Suppressor macrophage (primary cell): ENCODE measurements around the gene NID1.

Source experiments
- DNase-seq, 4 experiments: peaks; one replicate each; pipeline ENCODE4 v3.0.0-alpha.2; 2020 to 2022

The NID1 gene

GRCh38 chr1:236063919-236064673 is 794 bp downstream of the NID1 start:
- peak; percentile 15 to 60 (median 34) for DNase-seq

DNA sequence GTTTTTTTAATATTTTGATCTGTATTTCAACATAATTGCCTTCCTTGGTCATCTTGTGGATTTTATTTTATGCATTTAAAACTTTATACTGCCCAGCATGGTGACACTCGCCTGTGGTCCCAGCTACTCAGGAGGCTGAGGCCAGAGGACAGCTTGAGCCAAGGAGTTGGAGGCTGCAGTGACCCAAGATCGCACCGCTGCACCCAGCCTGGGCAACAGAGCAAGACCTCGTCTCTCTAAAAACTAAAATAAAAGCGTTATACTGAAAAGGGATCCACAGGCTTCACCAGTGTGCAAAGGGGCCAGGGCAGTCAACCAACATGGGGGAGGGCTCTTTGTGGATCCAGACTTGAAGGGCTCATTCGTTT is 1.4 kb downstream of the NID1 start:
- no peak for DNase-seq

GRCh38 chr1:236060286-236060685 is 4.6 kb downstream of the NID1 start:
- DNase-seq, result no peak

DNA sequence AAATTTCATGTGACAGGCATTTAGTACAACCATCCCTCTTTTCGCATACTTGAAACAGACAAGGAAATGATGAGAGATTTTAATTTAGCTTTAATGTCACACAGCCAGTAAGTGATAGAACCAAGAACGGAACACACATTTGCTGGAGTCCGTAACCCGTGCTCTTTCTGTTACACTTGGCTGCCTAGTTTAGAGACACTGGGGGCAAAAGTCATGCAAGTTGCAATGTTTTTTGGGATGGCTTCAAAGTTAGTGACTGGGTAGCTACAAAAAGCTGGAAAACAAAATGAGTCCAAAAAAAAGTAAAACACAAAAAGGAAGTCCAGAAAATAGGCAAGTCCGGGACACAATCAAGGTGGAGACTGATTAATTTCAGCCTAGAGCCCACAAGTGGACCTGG is 5.9 kb downstream of the NID1 start:
- DNase-seq, result no peak

DNA sequence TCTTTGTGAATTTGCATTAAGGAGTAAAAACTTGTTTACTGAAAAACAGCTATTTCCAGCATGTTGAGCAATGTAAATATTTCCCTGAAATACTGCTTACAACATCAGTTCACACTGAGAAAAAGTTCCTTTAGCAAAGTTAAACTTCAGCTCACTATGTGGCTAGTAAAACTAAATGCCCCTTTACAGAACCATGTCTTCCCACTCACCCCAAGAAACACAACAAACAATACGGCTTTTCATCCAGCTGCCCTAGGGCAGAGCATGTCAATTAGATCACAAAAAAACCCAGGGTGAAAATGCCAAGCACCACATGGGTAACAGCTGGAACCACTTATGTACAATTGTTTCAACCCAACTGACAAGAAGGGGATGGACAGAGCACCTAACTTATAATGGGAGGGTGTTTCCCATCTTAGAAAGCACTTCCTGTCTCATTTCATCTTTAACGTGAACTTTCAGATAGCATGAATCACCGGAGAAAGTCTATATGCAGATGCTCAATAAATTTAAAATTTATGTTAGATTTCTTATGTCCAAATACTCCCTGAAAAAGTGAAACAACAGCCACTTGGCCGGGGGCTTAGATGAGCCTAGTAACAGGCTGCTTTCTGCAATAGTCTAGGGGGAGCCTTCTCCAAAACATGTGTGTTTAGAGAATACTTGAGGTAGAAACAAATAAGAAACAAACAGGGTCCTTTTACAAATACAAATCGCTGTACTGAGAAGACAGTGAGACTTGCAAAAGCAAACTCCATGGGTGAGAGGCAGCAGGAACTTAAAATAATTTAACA is 6.6 kb downstream of the NID1 start:
- DNase-seq, result no peak

GRCh38 chr1:236057546-236057945 is 7.3 kb downstream of the NID1 start:
- DNase-seq, result no peak

DNA sequence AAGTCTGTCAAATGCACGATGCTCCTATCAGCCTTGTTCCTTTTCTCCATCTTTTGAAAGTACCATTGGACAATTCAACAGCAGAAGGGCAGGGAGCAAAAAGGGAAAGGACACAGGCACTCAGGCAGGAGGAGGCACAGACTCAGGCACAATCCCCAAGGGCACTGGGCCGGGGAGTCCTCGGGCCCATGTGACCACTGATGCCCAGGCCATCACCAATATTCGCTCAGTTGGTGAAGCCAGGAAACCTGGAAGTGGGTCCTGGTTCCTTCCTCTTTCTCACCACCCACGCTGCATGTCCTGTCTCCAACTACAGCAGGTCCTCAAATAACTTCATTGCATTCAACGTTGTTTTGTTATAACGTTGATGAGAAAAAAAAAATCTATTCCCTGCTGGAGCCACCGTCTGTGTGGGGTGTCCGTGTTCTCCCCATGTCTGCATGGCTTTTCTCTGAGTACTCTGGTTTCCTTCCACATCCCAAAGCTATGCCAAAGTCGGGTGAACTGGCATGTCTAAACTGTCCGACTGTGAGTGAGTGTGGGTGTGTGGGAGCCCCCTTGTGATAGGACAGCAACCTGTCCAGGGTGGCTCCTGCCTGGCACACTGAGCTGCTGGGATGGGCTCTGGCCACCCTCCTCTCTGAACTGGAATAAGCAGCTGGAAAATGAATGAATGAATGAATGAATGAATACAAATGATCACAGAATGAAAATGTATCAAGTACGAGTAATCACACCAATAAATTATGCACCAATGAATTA is 12.5 kb downstream of the NID1 start:
- DNase-seq, result peak; percentile 57 to 84 (median 81)

DNA sequence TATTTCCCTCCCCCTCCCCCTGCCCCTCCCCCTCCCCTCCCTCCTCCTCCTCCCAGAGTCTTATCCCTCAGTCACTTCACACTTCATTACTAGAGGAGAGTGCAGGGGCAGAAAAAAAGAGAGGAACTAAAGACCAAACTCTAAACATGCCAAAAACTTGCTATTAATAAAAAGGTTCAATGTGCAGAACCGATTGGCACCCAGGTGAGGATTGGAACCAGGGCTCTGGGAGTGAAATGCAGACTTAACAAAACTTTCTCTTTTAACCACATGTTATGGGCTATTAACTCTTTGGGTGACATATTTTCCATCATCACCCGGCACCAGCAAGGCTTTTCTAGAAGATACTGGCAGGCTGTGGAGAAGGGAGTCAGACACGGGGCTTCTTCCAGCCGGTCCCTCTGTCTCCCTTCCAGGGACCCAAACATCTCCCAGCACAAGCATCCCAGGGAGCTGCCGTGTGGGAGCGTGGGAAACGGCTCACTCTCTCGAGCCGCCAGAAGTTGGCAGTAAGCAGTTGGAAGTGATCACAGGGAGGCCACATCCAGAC is 13.6 kb downstream of the NID1 start:
- DNase-seq, result no peak

DNA sequence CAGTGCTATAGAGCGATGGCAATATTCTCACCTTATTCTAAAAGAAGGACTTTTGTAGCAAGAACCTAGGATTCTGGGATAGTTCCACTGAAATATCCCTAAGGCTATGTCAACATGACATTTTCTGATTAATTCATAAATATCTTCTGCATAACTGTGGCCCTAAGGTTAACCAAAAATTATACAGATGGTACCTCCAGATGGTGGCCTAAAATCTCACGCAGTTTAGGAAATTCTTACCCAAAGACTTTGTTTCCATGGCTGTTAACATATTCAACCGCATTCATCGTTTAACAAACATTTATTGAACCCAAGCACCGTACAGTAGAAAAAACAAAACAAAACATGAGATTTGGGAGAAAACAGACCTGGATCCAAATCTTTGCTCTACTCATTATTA is 19.1 kb downstream of the NID1 start:
- no peak for DNase-seq

DNA sequence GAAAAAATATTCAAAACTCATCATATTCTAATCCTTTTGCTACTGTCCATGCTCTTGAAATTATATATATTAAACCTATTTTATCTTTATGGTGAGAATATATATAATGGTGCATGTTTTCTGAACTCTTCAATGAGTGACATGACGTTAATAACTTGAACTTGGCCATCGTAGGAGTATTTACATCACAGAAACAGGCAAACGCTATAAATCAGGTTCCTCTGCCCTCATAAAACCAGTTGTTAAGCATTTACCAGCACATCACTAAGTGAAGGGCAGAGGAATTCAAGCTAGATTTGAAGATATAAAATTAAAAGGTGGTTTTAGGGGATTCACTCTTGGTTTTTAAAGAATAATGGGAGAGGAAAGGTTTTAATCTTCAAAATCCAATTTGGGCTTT is 20.5 kb downstream of the NID1 start:
- no peak for DNase-seq

DNA sequence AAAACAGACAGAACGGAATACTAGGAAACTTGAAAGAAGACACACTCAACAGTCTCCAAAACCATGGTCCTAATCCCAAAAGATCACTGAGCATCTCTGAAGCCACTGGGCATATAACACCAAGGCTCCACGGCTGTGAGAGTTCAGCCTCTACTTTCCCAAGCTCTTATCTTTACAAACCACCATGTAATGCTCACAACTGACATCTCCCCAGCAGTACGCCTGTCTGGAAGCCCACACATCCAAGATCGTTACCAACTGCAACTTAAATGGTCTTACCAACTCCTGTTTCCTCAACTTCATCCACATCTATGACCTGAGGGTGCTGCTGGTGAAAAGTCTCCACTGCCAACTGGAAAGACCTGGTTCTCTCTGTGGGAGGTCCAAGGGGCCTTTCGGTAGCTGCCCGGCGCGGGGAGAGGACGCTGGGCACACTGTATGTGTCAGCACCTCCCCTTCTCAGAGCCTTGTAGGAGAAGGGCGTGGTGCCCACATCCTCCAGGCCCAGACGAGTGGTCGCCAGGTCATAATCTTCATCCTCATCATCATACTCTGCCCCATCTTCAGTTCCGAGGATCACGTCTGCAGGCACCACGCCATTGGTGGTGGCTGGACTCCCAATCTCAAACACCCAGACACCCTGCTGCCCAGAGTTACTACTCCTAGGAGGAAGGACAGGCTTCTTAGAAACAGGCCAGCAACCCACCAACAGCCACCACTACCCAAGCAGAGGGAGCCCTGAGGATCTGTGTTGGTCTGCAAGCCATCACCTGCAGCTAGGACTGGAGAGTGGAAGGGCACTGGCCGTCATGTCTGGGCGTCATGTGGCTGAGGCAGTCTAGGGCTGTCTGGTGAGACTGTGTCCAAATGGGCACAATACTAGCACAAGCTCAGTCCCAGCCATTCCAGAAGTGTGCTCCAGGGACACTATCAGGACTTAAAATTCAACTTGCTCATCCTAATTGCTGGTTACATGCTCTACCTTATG is 23.0 kb downstream of the NID1 start:
- DNase-seq, result no peak

DNA sequence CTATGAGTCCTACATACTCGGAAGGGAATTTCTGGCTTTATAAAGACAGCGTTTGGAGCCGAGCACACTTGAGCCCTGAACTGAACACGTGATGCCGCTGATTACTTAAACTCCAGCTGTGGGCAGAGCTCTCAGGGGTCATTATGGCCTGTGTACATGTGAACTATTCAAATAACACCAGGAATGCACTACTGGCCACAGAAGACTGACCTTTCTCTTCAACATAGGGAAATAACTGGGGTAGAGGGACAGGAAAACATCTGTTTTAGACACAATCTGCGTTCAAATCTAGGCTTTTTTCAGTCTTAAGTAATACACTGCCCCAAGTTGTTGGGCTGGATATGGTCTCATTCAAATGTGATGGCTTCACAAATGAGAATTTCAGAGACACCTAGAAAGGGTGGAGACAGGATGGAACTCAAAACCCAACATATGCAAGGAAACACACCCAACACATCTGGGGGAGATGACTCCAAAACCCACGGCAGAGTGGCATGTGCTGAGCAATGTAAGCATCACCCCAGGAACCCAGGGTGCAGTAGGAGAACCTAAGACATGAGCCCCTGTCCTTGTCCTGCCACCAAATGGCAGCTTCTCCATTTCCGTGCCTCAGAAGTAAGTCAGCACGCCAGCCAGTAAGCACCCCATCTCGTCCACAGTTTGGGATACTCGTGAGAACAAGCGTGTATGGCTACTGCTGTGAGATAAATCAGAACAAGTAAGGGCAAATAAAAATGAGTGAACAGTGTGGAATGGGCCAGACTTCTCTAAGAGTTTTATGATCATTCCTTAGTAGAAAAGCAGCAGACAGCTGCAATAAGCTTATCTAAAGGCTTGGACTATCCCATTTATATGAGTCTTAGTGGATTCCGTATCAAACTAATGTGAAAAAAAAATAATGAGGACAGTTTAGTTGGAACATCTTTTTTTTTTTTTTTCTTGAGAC is 24.9 kb downstream of the NID1 start:
- DNase-seq, result no peak

DNA sequence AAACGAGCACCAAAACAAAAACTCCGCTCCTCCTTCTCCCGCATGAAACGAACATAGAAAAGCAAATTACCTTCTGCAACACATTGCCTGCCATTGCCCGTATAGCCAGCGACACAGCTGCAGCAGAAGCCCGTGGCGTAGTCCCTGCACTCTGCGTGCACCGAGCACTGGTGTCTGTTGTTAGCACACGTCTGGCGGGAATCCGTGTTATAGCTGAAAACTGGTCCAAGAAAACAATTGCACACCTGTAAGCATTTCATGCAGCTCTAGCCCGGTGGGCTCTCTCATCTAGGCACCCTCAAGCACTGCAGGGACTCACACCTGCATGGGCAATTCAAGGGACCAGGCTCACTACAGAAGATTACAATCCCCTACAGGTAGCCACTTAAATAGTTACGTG is 26.9 kb downstream of the NID1 start:
- DNase-seq, result no peak

- DNase-seq, result no peak
Measured at GRCh38 chr1:236035681-236036101, 29.2 kb downstream of the NID1 start.

GRCh38 chr1:236033336-236033735 is 31.6 kb downstream of the NID1 start:
- no peak for DNase-seq

GRCh38 chr1:236030534-236030933 is 34.4 kb downstream of the NID1 start:
- no peak for DNase-seq

DNA sequence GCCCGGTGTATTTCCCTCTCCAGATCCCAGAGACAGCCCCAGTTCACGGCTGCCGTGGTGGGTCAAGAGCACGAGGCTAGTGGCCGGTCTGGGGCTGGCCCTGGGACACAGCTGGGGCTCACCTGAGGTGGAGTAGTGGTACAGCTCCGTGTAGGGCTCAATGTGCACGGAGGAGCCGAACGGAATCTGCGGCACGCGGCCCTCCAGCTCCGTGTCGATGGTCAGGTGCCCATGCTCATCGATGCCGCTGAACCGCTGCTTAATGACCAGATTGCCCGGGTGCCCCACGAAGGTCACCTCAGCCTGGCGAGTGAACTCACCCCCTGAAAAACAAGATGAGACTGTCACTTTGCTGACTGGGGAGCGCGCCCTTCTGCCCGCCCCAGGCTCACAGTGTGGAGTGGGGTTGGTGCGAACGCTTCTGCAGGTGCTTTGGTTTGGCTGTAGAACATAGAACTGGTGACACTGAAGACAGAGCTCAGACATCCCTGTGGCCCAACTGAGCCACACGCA is 35.4 kb downstream of the NID1 start:
- DNase-seq, result no peak

DNA sequence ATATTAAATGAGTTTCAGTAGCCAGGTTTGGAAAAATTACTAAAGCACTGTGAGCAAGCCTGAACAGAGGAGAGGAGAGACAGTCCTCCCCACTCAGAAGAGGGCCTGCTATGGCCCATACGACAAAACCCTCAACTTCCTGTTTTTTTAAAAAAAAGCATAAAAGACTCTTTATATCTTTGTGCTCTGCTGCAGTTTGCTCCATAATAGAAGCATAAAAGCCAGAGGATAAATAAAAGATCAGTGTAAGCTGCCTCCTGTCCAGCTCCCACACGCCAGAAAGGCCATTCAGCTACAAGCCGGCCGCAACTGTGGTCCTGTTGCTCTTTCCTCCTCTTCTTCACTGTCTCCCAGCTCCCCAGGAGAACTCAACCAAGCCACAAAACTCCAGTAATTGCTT is 37.8 kb downstream of the NID1 start:
- DNase-seq, result peak in 3 of 4 experiments; percentile 31 to 46 (median 38)

DNA sequence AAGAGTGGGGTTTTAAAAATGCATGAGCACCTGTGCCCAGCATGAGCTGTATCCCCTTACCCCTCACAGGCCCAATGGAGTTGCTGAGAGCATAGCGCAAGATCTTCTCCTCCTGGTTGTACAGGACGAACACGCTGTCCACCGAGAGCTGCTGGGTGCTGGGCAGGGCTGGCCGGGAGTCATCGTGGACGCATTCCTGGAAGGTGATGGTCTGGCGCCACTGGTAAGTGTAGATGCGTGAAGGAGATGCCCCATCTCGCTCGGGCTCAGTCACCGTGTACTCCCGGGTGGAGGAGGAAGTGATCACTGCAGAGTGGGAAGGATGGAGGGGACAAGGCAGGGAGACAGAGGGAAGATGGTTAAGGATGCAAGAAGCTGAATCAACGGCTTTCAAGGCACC is 39.1 kb downstream of the NID1 start:
- DNase-seq, result no peak

DNA sequence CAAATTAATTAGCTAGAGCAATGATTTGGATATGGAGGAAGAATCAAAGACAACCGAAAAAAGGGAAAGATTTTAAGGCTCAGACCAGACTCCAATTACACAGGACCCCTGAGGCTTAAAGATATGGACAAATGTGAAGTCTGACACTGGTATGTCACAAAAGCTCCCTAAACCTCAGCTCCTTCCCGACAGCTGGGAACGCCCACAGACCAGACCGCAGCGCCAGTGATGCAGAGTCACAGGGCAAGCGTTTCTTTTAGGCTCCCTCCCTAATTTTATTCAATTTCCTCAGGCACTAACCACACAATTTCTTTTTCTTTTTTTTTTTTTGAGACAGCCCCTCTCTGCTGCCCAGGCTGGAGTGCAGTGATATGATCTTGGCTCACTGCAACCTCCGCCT is 40.2 kb downstream of the NID1 start:
- peak; percentile 35 to 80 (median 59) for DNase-seq
